ENCODE results near the gene C1QTNF3. TPM values are rescaled to one million over a fixed set of nuclear protein-coding genes. Genes with fewer than 3 reads are reported as not detected.

Gene C1QTNF3
- total and polyA plus RNA-seq, 4 donors = 30.3 to 52.4 (median 40.7) TPM

DNA sequence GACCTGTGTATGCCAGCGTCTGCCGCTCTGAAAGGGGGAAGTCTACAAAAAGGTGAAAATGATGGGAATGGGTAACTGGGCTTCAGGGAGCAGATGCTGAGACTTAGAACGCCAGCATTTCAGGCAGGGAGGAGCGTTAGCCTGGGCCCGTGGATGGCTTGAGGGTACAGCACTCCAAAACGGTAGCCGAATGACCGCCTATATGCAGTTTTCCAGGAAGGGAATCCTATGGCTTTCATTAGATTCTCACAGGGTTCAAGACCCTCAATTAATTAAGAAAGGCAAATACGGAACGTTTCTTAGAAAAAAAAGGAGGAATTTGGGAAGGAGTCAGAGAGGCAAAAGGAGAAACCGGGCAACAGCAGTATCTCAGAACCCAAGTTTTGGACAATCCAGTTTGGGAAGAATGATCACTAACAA, 35.8 kb downstream of the C1QTNF3 start:
- Histone ChIP-seq H3K4me1 (ENCODE audit: control insufficient read depth, insufficient read depth, low read length) (peaks cover 5% of the 10 kb centered on the region), H3K27me3 (ENCODE audit: control insufficient read depth, insufficient read depth, low read length) (no peaks in the 10 kb centered on the region), H3K36me3 (ENCODE audit: control insufficient read depth, insufficient read depth, low read length) (peaks cover 4% of the 10 kb centered on the region), H3K9me3 (ENCODE audit: control insufficient read depth, insufficient read depth, low read length) (no peaks in the 10 kb centered on the region), H3K4me3 (ENCODE audit: low read depth, low read length) (peak overlapping the region; percentile 91), H3K27ac (ENCODE audit: low read depth, low read length) (peak overlapping the region; percentile 99)
- WGBS (ENCODE audit: insufficient coverage) = 6% methylated on average over 9 of the region's 11 CpGs
- DNase-seq (ENCODE audit: low read depth in 4 of 6, low spot score in 6 of 6) = peak in 5 of 6 donors; percentile 5 to 74 (median 42)

DNA sequence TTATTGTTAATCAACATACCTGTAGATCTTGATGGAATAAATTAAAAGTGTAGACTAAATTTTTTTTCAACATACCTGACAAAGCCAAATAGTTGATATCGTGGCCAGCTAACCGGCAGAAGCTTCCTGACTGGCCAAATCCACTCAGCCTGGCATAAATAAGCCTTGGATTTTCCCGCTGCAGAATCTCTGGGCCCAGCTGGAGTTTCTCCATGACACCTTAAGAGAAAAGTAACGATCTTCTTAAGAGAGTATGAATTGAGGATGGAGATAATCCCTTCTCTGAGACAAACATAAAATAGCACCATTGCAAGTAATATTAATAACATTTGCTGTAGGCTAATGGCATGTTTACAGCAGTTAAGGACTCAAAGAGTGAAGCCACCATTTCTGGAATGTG, 37.3 kb downstream of the C1QTNF3 start:
- WGBS (ENCODE audit: insufficient coverage) = 90% methylated on average over 2 of the region's 4 CpGs
- peaks cover 11% of the 10 kb centered on the region for H3K4me1 ChIP-seq (ENCODE audit: control insufficient read depth, insufficient read depth, low read length)
- no peak for DNase-seq (ENCODE audit: low read depth in 4 of 6, low spot score in 6 of 6)
- H3K36me3 ChIP-seq (ENCODE audit: control insufficient read depth, insufficient read depth, low read length) = peaks cover 4% of the 10 kb centered on the region
- H3K4me3 ChIP-seq (ENCODE audit: low read depth, low read length) = no peak overlapping the region
- H3K27me3 ChIP-seq (ENCODE audit: control insufficient read depth, insufficient read depth, low read length) = no peaks in the 10 kb centered on the region
- H3K9me3 ChIP-seq (ENCODE audit: control insufficient read depth, insufficient read depth, low read length) = no peaks in the 10 kb centered on the region
- no peak overlapping the region for H3K27ac ChIP-seq (ENCODE audit: low read depth, low read length)

DNA sequence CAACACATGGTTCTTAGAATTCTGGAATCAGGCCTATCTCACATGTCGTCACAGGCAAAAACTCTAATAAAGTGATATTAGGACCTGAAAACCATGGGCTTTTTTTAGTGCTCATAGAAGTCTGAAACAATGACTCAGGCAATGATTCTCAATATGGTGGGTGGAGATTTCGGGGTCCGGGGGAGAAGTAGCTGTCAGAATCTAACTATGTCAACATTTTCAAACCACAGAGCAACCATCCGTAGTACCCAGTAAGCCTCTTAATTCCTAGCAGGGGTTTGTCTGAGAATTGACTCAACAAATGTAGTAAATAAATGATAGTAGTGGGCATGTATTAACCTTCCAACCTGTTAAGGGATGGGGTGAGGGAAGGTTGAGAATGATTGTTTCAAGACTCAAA, 37.8 kb downstream of the C1QTNF3 start:
- H3K4me3 ChIP-seq (ENCODE audit: low read depth, low read length) = no peak overlapping the region
- H3K9me3 ChIP-seq (ENCODE audit: control insufficient read depth, insufficient read depth, low read length) = no peaks in the 10 kb centered on the region
- WGBS (ENCODE audit: insufficient coverage) = no CpG with 5 or more reads among the region's 4 CpGs
- H3K4me1 ChIP-seq (ENCODE audit: control insufficient read depth, insufficient read depth, low read length) = peaks cover 11% of the 10 kb centered on the region
- peaks cover 4% of the 10 kb centered on the region for H3K36me3 ChIP-seq (ENCODE audit: control insufficient read depth, insufficient read depth, low read length)
- no peak overlapping the region for H3K27ac ChIP-seq (ENCODE audit: low read depth, low read length)
- no peaks in the 10 kb centered on the region for H3K27me3 ChIP-seq (ENCODE audit: control insufficient read depth, insufficient read depth, low read length)
- DNase-seq (ENCODE audit: low read depth in 4 of 6, low spot score in 6 of 6) = no peak

DNA sequence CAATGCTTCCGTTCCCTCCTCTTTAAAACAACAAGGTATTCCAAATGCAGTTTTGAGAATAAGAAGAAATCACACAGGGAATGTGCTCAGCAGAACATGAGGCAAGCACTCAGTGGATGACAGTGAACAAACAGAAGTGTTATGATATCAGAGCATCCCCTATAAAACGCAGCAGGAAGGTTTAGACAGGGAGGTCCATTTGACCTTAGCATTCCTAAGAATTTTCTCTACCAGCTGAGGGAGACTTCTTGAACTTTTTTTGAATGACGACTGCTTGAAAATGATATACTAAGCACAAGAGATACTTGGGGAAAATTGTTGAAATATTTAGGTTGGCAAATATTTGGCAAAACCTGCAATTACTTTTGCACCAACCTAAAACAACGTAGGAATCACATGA, 39.1 kb downstream of the C1QTNF3 start:
- DNase-seq (ENCODE audit: low read depth in 4 of 6, low spot score in 6 of 6) = no peak
- Histone ChIP-seq H3K27ac (ENCODE audit: low read depth, low read length) (no peak overlapping the region), H3K36me3 (ENCODE audit: control insufficient read depth, insufficient read depth, low read length) (peaks cover 4% of the 10 kb centered on the region), H3K4me1 (ENCODE audit: control insufficient read depth, insufficient read depth, low read length) (peaks cover 11% of the 10 kb centered on the region), H3K27me3 (ENCODE audit: control insufficient read depth, insufficient read depth, low read length) (no peaks in the 10 kb centered on the region), H3K9me3 (ENCODE audit: control insufficient read depth, insufficient read depth, low read length) (no peaks in the 10 kb centered on the region), H3K4me3 (ENCODE audit: low read depth, low read length) (no peak overlapping the region)
- WGBS (ENCODE audit: insufficient coverage) = no CpG with 5 or more reads among the region's 4 CpGs

DNA sequence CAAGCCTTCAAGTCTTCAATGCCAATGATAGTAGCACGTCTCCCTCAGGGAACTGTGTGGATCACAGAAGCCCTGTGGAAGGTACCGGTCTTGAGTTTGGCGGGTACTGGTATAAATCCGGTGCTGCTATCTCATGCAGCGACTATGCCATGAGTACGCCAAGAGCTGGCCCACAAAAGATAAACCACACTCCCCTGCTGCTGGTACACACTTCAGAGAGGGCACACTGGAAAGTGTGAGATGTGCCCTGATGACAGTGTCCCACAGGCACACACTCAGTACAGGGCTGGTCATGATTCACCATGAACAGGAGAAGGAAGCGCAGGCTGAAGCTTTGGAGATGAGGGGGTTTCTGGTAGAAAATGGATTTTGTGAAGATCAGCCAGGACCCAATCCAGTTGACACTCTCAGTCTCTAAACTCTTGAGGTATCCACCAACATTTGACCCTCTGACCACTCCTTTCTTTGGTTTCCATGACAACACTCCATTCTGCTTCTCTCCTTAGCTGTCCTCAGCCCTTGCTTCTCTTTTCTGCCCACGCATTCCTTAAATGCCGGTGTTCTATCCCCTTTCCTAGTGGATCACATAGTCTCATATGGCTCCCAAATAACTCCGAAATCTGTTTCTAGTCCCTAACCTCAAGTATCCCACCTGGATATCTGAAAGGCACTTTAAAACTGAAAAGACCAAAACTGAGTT, 40.2 kb downstream of the C1QTNF3 start:
- peaks cover 11% of the 10 kb centered on the region for H3K4me1 ChIP-seq (ENCODE audit: control insufficient read depth, insufficient read depth, low read length)
- H3K4me3 ChIP-seq (ENCODE audit: low read depth, low read length) = no peak overlapping the region
- WGBS (ENCODE audit: insufficient coverage) = 89% methylated on average over 8 of the region's 10 CpGs
- DNase-seq (ENCODE audit: low read depth in 4 of 6, low spot score in 6 of 6) = no peak
- no peaks in the 10 kb centered on the region for H3K27me3 ChIP-seq (ENCODE audit: control insufficient read depth, insufficient read depth, low read length)
- H3K27ac ChIP-seq (ENCODE audit: low read depth, low read length) = no peak overlapping the region
- no peaks in the 10 kb centered on the region for H3K9me3 ChIP-seq (ENCODE audit: control insufficient read depth, insufficient read depth, low read length)
- H3K36me3 ChIP-seq (ENCODE audit: control insufficient read depth, insufficient read depth, low read length) = peaks cover 4% of the 10 kb centered on the region

DNA sequence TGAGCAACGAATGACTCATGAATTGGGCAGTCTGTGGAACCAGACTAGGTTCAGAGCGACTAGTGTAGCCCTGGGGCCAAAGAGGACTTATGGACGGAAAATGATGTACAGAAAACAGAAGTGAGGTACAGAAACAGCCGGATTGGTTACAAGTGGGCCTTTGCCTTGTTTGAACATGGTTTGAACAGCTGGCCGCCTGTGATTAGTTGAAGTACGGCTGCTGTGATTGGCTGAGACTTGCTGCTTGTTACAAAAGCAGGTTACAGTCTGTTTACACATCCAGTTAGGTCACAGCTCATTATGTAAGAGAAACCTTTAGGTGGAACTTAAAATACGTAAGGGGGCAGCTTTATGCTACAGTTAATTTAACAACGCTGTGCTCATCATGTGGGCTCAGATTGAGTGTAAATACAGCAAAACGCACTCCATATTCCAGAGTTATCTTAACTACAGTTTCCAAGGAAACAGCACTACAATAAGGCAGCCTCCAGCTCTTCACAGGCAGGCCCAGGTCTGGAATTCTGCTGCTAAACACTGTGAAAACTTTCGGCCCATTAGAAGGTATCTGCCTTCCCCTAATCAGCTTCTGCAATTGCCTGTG, 41.7 kb downstream of the C1QTNF3 start:
- Histone ChIP-seq H3K27me3 (ENCODE audit: control insufficient read depth, insufficient read depth, low read length) (no peaks in the 10 kb centered on the region), H3K9me3 (ENCODE audit: control insufficient read depth, insufficient read depth, low read length) (no peaks in the 10 kb centered on the region), H3K27ac (ENCODE audit: low read depth, low read length) (peak overlapping the region; percentile 45), H3K36me3 (ENCODE audit: control insufficient read depth, insufficient read depth, low read length) (peaks cover 4% of the 10 kb centered on the region), H3K4me1 (ENCODE audit: control insufficient read depth, insufficient read depth, low read length) (peaks cover 10% of the 10 kb centered on the region), H3K4me3 (ENCODE audit: low read depth, low read length) (no peak overlapping the region)
- 56% methylated on average over 6 of the region's 10 CpGs for WGBS (ENCODE audit: insufficient coverage)
- peak in 5 of 6 donors; percentile 19 to 86 (median 58) for DNase-seq (ENCODE audit: low read depth in 4 of 6, low spot score in 6 of 6)

DNA sequence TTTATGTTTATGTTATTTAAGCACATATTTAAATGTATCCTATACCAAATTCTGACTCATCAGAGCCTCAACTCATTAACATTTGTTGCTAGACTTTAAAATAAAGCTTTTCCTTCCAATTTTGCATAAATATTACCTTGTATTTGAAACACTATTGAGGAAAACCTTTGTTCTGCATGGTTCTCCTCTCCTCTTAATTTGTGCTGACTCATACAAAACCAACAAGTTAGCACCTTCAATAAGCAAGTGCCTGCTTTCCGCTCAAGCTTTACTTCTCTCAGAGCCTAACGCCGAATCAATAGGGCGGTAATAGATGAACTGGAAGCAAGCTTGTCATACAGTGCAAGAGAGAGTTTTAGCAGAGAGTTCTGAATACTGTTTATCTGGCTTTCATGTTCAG, 43.0 kb downstream of the C1QTNF3 start:
- Histone ChIP-seq H3K9me3 (ENCODE audit: control insufficient read depth, insufficient read depth, low read length) (no peaks in the 10 kb centered on the region), H3K4me1 (ENCODE audit: control insufficient read depth, insufficient read depth, low read length) (peaks cover 10% of the 10 kb centered on the region), H3K4me3 (ENCODE audit: low read depth, low read length) (no peak overlapping the region), H3K27ac (ENCODE audit: low read depth, low read length) (no peak overlapping the region), H3K36me3 (ENCODE audit: control insufficient read depth, insufficient read depth, low read length) (peaks cover 4% of the 10 kb centered on the region), H3K27me3 (ENCODE audit: control insufficient read depth, insufficient read depth, low read length) (no peaks in the 10 kb centered on the region)
- DNase-seq (ENCODE audit: low read depth in 4 of 6, low spot score in 6 of 6) = no peak
- 92% methylated on average over 4 of the region's 4 CpGs for WGBS (ENCODE audit: insufficient coverage)

DNA sequence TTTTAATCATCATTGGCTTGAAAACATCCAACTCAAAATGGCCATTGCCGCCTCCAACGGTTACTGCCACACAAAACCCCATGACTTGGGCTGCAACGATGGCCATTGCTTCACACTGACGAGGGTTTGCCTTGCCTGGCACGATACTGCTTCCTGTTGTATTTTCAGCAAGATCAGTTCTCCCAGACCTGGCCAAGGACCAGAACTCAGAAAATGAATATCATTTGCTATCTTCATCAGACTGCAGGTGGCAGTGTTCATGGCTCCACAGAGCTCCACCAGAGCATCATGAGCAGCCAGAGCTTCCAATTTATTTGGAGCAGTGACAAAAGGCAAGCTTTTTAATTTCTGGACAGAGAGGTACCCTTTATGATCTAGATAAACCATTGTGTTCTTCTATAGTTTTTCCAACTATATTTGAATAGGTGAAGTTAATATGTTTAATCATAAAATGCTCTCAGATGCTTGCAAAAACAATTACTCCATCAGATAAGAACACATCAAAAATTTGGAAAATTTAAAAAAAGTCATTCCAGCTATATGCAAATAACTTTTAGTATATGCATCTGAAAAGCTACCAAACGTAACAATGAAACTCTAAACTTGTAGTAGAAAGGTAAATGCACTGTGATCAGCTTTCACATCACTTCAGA, 45.6 kb downstream of the C1QTNF3 start:
- WGBS (ENCODE audit: insufficient coverage) = 38% methylated on average over 5 of the region's 6 CpGs
- no peaks in the 10 kb centered on the region for H3K36me3 ChIP-seq (ENCODE audit: control insufficient read depth, insufficient read depth, low read length)
- H3K9me3 ChIP-seq (ENCODE audit: control insufficient read depth, insufficient read depth, low read length) = no peaks in the 10 kb centered on the region
- H3K4me3 ChIP-seq (ENCODE audit: low read depth, low read length) = no peak overlapping the region
- peaks cover 10% of the 10 kb centered on the region for H3K4me1 ChIP-seq (ENCODE audit: control insufficient read depth, insufficient read depth, low read length)
- no peaks in the 10 kb centered on the region for H3K27me3 ChIP-seq (ENCODE audit: control insufficient read depth, insufficient read depth, low read length)
- H3K27ac ChIP-seq (ENCODE audit: low read depth, low read length) = no peak overlapping the region
- DNase-seq (ENCODE audit: low read depth in 4 of 6, low spot score in 6 of 6) = peak in 4 of 6 donors; percentile 33 to 93 (median 66)

DNA sequence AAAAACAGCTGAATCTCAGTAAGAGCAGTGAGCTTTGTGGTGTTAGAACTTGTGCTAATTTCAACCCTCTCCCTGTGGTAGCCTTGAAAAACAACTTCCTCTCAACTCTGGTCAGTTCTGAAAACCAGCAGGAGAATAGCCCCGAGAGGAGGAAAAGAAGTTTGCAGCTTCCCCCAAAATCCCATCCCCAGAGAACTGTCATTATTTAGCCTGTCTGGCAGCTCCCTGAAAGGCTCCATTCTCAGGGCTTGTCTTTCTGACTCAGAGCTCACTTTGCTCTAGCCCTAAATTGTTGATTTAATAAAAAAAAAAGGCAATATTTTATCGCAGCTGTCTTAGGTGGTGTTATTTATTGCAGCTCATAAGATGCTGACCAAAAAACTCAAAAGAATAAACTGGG, 47.1 kb downstream of the C1QTNF3 start:
- DNase-seq (ENCODE audit: low read depth in 4 of 6, low spot score in 6 of 6) = peak in 2 of 6 donors; percentile 25 to 34
- H3K36me3 ChIP-seq (ENCODE audit: control insufficient read depth, insufficient read depth, low read length) = no peaks in the 10 kb centered on the region
- WGBS (ENCODE audit: insufficient coverage) = 24% methylated on average over 2 of the region's 2 CpGs
- H3K27ac ChIP-seq (ENCODE audit: low read depth, low read length) = no peak overlapping the region
- H3K4me1 ChIP-seq (ENCODE audit: control insufficient read depth, insufficient read depth, low read length) = peaks cover 3% of the 10 kb centered on the region
- no peaks in the 10 kb centered on the region for H3K9me3 ChIP-seq (ENCODE audit: control insufficient read depth, insufficient read depth, low read length)
- H3K27me3 ChIP-seq (ENCODE audit: control insufficient read depth, insufficient read depth, low read length) = no peaks in the 10 kb centered on the region
- no peak overlapping the region for H3K4me3 ChIP-seq (ENCODE audit: low read depth, low read length)
